DND-41 (cell line): ENCODE measurements around the gene MYL6.

Source experiments
- ATAC-seq: fragments of 200-7000 bp; cut with Tn5 transposase; 3 replicates; pipeline ENCODE4 v1.9.1; 2021; ENCODE audit warnings: low read depth; ENCODE audit not compliant: insufficient read depth
- DNase-seq: peaks from one replicate; pipeline ENCODE4 v3.0.0-alpha.2; 2020
- H2AFZ ChIP-seq: 2 replicates; pipeline ENCODE4 v1.6.0; 2012; ENCODE audit warnings: low read depth, low read length
- H3K27ac ChIP-seq: 2 replicates; pipeline ENCODE4 v1.5.1; 2012; ENCODE audit warnings: low read length, inconsistent platforms
- H3K27me3 ChIP-seq: fragments of 200-600 bp; sonication (generic); 2 replicates; pipeline ENCODE4 v1.6.0; 2012; ENCODE audit warnings: low read length, mild to moderate bottlenecking, inconsistent platforms; ENCODE audit not compliant: insufficient read depth, poor library complexity
- H3K36me3 ChIP-seq: 2 replicates; pipeline ENCODE4 v1.5.1; 2012; ENCODE audit warnings: low read length, inconsistent platforms; ENCODE audit not compliant: insufficient read depth
- H3K4me1 ChIP-seq: 2 replicates; pipeline ENCODE4 v1.5.1; 2012; ENCODE audit warnings: mild to moderate bottlenecking, low read length; ENCODE audit not compliant: insufficient read depth
- H3K4me2 ChIP-seq: 2 replicates; pipeline ENCODE4 v1.6.0; 2012; ENCODE audit warnings: mild to moderate bottlenecking, moderate library complexity, low read length, inconsistent platforms; ENCODE audit not compliant: insufficient read depth
- H3K4me3 ChIP-seq, 2 experiments: fragments of 200-600 bp in 1 of 2; shearing (Covaris generic) in 1 of 2; 2 replicates each; pipeline ENCODE4 v1.5.1; 2012 to 2016; ENCODE audit warnings: inconsistent platforms in 2 of 2, low read length in 2 of 2, mild to moderate bottlenecking in 2 of 2, low read depth in 1 of 2, moderate library complexity in 1 of 2
- H3K79me2 ChIP-seq: 2 replicates; pipeline ENCODE4 v1.6.0; 2012; ENCODE audit warnings: low read length, inconsistent platforms; ENCODE audit not compliant: insufficient read depth
- H3K9ac ChIP-seq: 2 replicates; pipeline ENCODE4 v1.6.0; 2012; ENCODE audit warnings: low read depth, mild to moderate bottlenecking, inconsistent platforms, low read length, moderate library complexity
- H3K9me3 ChIP-seq: 2 replicates; pipeline ENCODE4 v1.5.1; 2012; ENCODE audit warnings: low read length, moderate library complexity, mild to moderate bottlenecking, inconsistent platforms; ENCODE audit not compliant: insufficient read depth, severe bottlenecking
- H4K20me1 ChIP-seq: 2 replicates; pipeline ENCODE4 v1.6.0; 2012; ENCODE audit warnings: low read length; ENCODE audit not compliant: insufficient read depth
- CTCF ChIP-seq: IDR thresholded peaks from 2 replicates; pipeline ENCODE4 v1.5.1; 2012; ENCODE audit warnings: borderline replicate concordance, low read length, moderate library complexity, mild to moderate bottlenecking; ENCODE audit not compliant: poor library complexity, severe bottlenecking; ENCODE audit errors: extremely low read depth
- EZH2 ChIP-seq: IDR thresholded peaks from 3 replicates; pipeline ENCODE4 v1.6.1; 2012; ENCODE audit warnings: borderline replicate concordance, low read depth, mild to moderate bottlenecking, moderate library complexity, low read length, inconsistent platforms; ENCODE audit not compliant: severe bottlenecking

Gene MYL6

GRCh38 chr12:56160193-56160763 is 2.1 kb downstream of the MYL6 start:
- H3K9ac ChIP-seq: peak overlapping the region; percentile 89
- ATAC-seq: no peak; the same call in 2 of the 3 replicates
- H3K79me2 ChIP-seq: peaks cover 58% of the 10 kb centered on the region
- H3K27me3 ChIP-seq: no peaks in the 10 kb centered on the region
- DNase-seq: peak; percentile 49
- peak; percentile 1 for TF ChIP-seq CTCF
- no peak for TF ChIP-seq EZH2
- H3K27ac ChIP-seq: peak overlapping the region; percentile 89
- peaks cover 53% of the 10 kb centered on the region for H3K4me1 ChIP-seq
- no peak overlapping the region for H2AFZ ChIP-seq
- H3K4me3 ChIP-seq: peak overlapping the region in 1 of 2 experiments; percentile 69; a peak in 2 of 4 replicates
- peak overlapping the region; percentile 78 for H3K4me2 ChIP-seq
- peaks cover 13% of the 10 kb centered on the region for H4K20me1 ChIP-seq
- H3K9me3 ChIP-seq: no peaks in the 10 kb centered on the region
- peaks cover 67% of the 10 kb centered on the region for H3K36me3 ChIP-seq

GRCh38 chr12:56160894-56161689 is 2.9 kb downstream of the MYL6 start:
- H3K36me3 ChIP-seq: peaks cover 67% of the 10 kb centered on the region
- H3K4me2 ChIP-seq: peak overlapping the region; percentile 78
- H3K9ac ChIP-seq: peak overlapping the region; percentile 89; the same call in 1 of the 2 replicates
- H3K27me3 ChIP-seq: no peaks in the 10 kb centered on the region
- no peak for DNase-seq
- H3K79me2 ChIP-seq: peaks cover 55% of the 10 kb centered on the region
- no peak overlapping the region for H2AFZ ChIP-seq
- H3K4me1 ChIP-seq: peaks cover 48% of the 10 kb centered on the region
- peaks cover 13% of the 10 kb centered on the region for H4K20me1 ChIP-seq
- H3K4me3 ChIP-seq: peak overlapping the region in 1 of 2 experiments; percentile 69; a peak in 2 of 4 replicates
- H3K27ac ChIP-seq: peak overlapping the region; percentile 58
- ATAC-seq: no peak
- no peaks in the 10 kb centered on the region for H3K9me3 ChIP-seq
- no peak for TF ChIP-seq EZH2
- TF ChIP-seq CTCF: no peak

- H3K27me3 ChIP-seq: no peaks in the 10 kb centered on the region
- H3K36me3 ChIP-seq: peaks cover 72% of the 10 kb centered on the region
- H2AFZ ChIP-seq: no peak overlapping the region
- ATAC-seq (no peak), DNase-seq (no peak)
- H3K79me2 ChIP-seq: peaks cover 54% of the 10 kb centered on the region
- H3K4me1 ChIP-seq: peaks cover 46% of the 10 kb centered on the region
- H3K9me3 ChIP-seq: no peaks in the 10 kb centered on the region
- H4K20me1 ChIP-seq: peaks cover 13% of the 10 kb centered on the region
- H3K9ac ChIP-seq: peak overlapping the region; percentile 89; the same call in 1 of the 2 replicates
- no peak overlapping the region; the same call in 1 of the 2 replicates for H3K27ac ChIP-seq
- 0 out of 4 replicates have a peak overlapping the region, but pooled peaks of 1 of the 2 experiments have one; percentile 69 for H3K4me3 ChIP-seq
- no peak for TF ChIP-seq CTCF
- TF ChIP-seq EZH2: no peak
- H3K4me2 ChIP-seq: peak overlapping the region; percentile 78; the same call in 1 of the 2 replicates
Measured at GRCh38 chr12:56161690-56162351, 3.7 kb downstream of the MYL6 start.
